Activated B cell treated with CpG ODN at 0.5 μM for 24 hours (primary cell): Measurements from ENCODE around the gene CLCNKB. TPM values are rescaled to one million over a fixed set of nuclear protein-coding genes. Genes with fewer than 3 reads are reported as not detected.
A peak's percentile ranks its signal among the peaks of the same experiment; 100 is the strongest.

Experiments used
- ATAC-seq: fragments of 200-7000 bp; cut with Tn5 transposase; one replicate; pipeline ENCODE4 v1.10.0; 2021; ENCODE audit warnings: low read depth, mild to moderate bottlenecking, moderate library complexity
- CTCF ChIA-PET: fragments of 350-600 bp; sonication (Branson Sonifier 250); formaldehyde crosslinking; loops from one replicate; lab custom pipeline; 2021; ENCODE audit warnings: antibody characterized with exemption; lab: Charles Lee
- POLR2A ChIA-PET: fragments of 350-600 bp; sonication (Branson Sonifier 250); formaldehyde crosslinking; loops from one replicate; lab custom pipeline; 2021; ENCODE audit warnings: antibody characterized with exemption; lab: Charles Lee
- DNase-seq: peaks from one replicate; pipeline ENCODE4 v3.0.0; 2022
- H3K27ac Mint-ChIP-seq: one replicate; pipeline ENCODE4 v1.8.0; 2020; ENCODE audit warnings: mixed read lengths
- H3K27me3 Mint-ChIP-seq: one replicate; pipeline ENCODE4 v1.8.0; 2021; ENCODE audit warnings: mixed read lengths
- H3K36me3 Mint-ChIP-seq: one replicate; pipeline ENCODE4 v1.8.0; 2021; ENCODE audit warnings: low read depth, mixed read lengths
- H3K4me1 Mint-ChIP-seq: one replicate; pipeline ENCODE4 v1.8.0; 2021; ENCODE audit warnings: mixed read lengths
- H3K4me3 Mint-ChIP-seq: one replicate; pipeline ENCODE4 v1.8.0; 2020; ENCODE audit warnings: mild to moderate bottlenecking, mixed read lengths
- H3K9me3 Mint-ChIP-seq: one replicate; pipeline ENCODE4 v1.8.0; 2020; ENCODE audit warnings: mixed read lengths
- CTCF ChIP-seq: fragments of 200-600 bp; IDR thresholded peaks from one replicate; pipeline ENCODE4 v1.8.0; 2022; ENCODE audit warnings: antibody characterized with exemption, mild to moderate bottlenecking
- intact Hi-C: fragments of 100-400 bp; cut with micrococcal nuclease; formaldehyde crosslinking; loops from one replicate; pipeline ENCODE4 v1.15.1; 2024
- total RNA-seq: library from RNA; stranded (reverse); gene quantifications from 2 replicates; pipeline ENCODE4 v1.2.3, GENCODE V29; 2022

CLCNKB gene
- total RNA-seq, 1 donor from 2014 or later, result not detected

GRCh38 chr1:16072616-16073484 lies 29.3 kb downstream of the CLCNKB start:
- no peak for DNase-seq
- no peaks in the 10 kb centered on the region for H3K9me3 Mint-ChIP-seq
- H3K36me3 Mint-ChIP-seq, result no peaks in the 10 kb centered on the region
- POLR2A ChIA-PET, result no interaction called here
- no peak for TF ChIP-seq CTCF
- H3K27ac Mint-ChIP-seq, result no peak overlapping the region
- peaks cover 10% of the 10 kb centered on the region for H3K4me1 Mint-ChIP-seq
- ATAC-seq, result peak; percentile 7
- CTCF ChIA-PET, result interaction anchor here (0.6 to 1.9 kb wide), 2 partner anchors 9 to 281 kb away, joined by 3 to 7 read pairs; no protein-coding TSS in a partner anchor
- intact Hi-C loops, result no loop called here
- peaks cover 15% of the 10 kb centered on the region for H3K27me3 Mint-ChIP-seq
- H3K4me3 Mint-ChIP-seq, result peak overlapping the region; percentile 4

GRCh38 chr1:16073490-16074119 lies 30.0 kb downstream of the CLCNKB start, which contains the start of gene FAM131C:
TSS of gene FAM131C (minus strand) at chr1:16073651. CDS start at chr1:16073442, 209 bp downstream.
- Mint-ChIP-seq H3K9me3 (no peaks in the 10 kb centered on the region), H3K27me3 (peaks cover 15% of the 10 kb centered on the region), H3K4me3 (peak within 1 kb of the TSS; percentile 77), H3K36me3 (no peaks in the 10 kb centered on the region), H3K27ac (no peak within 1 kb of the TSS), H3K4me1 (peaks cover 10% of the 10 kb centered on the region)
- TF ChIP-seq CTCF, result no peak
- ChIA-PET CTCF (interaction anchor here (0.6 to 1.0 kb wide), 3 partner anchors 9 to 258 kb away, joined by 3 to 4 read pairs (median 3); no protein-coding TSS in a partner anchor), POLR2A (interaction anchor here (0.6 kb wide), 1 partner anchor 109 kb away, joined by 3 read pairs; no protein-coding TSS in a partner anchor)
- peak; percentile 59 for DNase-seq
- intact Hi-C loops, result no loop called here
- ATAC-seq, result peak; percentile 90

- Mint-ChIP-seq H3K27ac (no peak overlapping the region), H3K27me3 (peaks cover 12% of the 10 kb centered on the region), H3K4me3 (peak overlapping the region; percentile 77), H3K9me3 (no peaks in the 10 kb centered on the region), H3K4me1 (peaks cover 15% of the 10 kb centered on the region), H3K36me3 (no peaks in the 10 kb centered on the region)
- POLR2A ChIA-PET, result no interaction called here
- TF ChIP-seq CTCF, result no peak
- intact Hi-C loops, result no loop called here
- no peak for DNase-seq
- no peak for ATAC-seq
- CTCF ChIA-PET, result interaction anchor here (0.6 to 1.0 kb wide), 3 partner anchors 8 to 259 kb away, joined by 3 to 4 read pairs (median 3); no protein-coding TSS in a partner anchor
These were observed 30.6 kb downstream of the CLCNKB start for GRCh38 chr1:16074217-16074616.

GRCh38 chr1:16075337-16076030 lies 31.9 kb downstream of the CLCNKB start:
- Mint-ChIP-seq H3K36me3 (no peaks in the 10 kb centered on the region), H3K27me3 (peaks cover 12% of the 10 kb centered on the region), H3K4me3 (no peak overlapping the region), H3K27ac (no peak overlapping the region), H3K4me1 (peaks cover 16% of the 10 kb centered on the region), H3K9me3 (no peaks in the 10 kb centered on the region)
- ChIA-PET CTCF (no interaction called here), POLR2A (interaction anchor here (0.7 kb wide), 1 partner anchor 159 kb away, joined by 5 read pairs; no protein-coding TSS in a partner anchor)
- intact Hi-C loops, result no loop called here
- ATAC-seq, result no peak
- no peak for DNase-seq
- no peak for TF ChIP-seq CTCF
